Retinal pigment epithelial cell (primary cell): ENCODE data around the gene CDK12.
"Not testable (repeated sequence)": the region's sequence is repeated elsewhere in the genome, so short reads cannot be mapped to it uniquely, and the experiment has no call there.

Source experiments
- DNase-seq: peaks from one replicate; pipeline ENCODE4 v3.0.0-alpha.2; 2010; ENCODE audit warnings: low read depth
- H3K4me3 ChIP-seq: 2 replicates; pipeline ENCODE4 v1.5.1; 2011; ENCODE audit warnings: mild to moderate bottlenecking, low read length, control low read depth, moderate library complexity
- TF ChIP-seq, protein P1 (sequence below): conservative IDR thresholded peaks from 2 replicates; pipeline ENCODE4 v1.5.1; 2011; ENCODE audit warnings: low read depth, low read length, control low read depth, inconsistent platforms

CDK12 gene

GRCh38 chr17:39540611-39541010 lies 79.3 kb downstream of the CDK12 start:
- DNase-seq: no peak
- H3K4me3 ChIP-seq: no peak overlapping the region
- TF ChIP-seq, protein P1, sequence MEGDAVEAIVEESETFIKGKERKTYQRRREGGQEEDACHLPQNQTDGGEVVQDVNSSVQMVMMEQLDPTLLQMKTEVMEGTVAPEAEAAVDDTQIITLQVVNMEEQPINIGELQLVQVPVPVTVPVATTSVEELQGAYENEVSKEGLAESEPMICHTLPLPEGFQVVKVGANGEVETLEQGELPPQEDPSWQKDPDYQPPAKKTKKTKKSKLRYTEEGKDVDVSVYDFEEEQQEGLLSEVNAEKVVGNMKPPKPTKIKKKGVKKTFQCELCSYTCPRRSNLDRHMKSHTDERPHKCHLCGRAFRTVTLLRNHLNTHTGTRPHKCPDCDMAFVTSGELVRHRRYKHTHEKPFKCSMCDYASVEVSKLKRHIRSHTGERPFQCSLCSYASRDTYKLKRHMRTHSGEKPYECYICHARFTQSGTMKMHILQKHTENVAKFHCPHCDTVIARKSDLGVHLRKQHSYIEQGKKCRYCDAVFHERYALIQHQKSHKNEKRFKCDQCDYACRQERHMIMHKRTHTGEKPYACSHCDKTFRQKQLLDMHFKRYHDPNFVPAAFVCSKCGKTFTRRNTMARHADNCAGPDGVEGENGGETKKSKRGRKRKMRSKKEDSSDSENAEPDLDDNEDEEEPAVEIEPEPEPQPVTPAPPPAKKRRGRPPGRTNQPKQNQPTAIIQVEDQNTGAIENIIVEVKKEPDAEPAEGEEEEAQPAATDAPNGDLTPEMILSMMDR: no peak

GRCh38 chr17:39541652-39542051 lies 80.4 kb downstream of the CDK12 start:
- no peak overlapping the region for H3K4me3 ChIP-seq
- DNase-seq: no peak
- TF ChIP-seq, protein P1: no peak

DNA sequence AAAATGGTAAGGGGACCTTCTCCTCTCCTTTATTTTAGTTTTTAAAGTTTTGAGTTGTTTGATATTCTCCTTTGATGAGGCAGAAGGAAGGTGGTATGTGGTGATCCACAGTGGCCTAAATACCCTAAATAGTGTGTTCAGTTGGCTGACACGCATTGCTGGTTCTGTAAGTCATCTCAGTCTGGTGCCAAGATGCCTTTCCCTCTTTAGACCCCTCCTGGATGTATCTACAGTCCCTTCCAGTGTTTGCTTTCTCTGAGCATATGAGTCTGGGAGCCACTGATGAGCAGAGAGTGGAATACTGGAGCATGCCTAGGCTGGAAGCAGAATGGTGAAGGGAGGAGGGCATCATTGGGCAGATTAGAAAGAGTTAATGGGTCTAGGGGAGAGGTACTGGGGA lies 81.9 kb downstream of the CDK12 start:
- no peak for DNase-seq
- TF ChIP-seq, protein P1: no peak
- no peak overlapping the region for H3K4me3 ChIP-seq

- DNase-seq: no peak
- TF ChIP-seq, protein P1: no peak
Measured at GRCh38 chr17:39543664-39544063, 82.4 kb downstream of the CDK12 start.

DNA sequence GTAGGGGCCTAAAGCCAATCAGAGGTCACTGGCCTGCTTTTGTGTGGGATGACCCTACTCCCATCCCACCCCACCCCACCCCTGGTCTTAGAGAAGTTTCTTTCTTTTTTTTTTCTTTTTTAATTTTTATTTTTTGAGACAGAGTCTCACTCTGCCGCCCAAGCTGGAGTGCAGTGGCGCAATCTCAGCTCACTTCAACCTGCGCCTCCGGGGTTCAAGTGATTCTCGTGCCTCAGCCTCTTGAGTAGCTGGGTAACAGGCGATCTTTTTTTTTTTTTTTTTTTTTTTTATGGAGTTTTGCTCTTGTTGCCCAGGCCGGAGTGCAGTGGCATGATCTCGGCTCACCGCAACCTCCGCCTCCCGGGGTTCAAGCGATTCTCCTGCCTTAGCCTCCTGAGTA lies 83.1 kb downstream of the CDK12 start:
- not testable (repeated sequence) for H3K4me3 ChIP-seq, DNase-seq

More at GRCh38 chr17:39543664-39544063, 82.4 kb downstream of the CDK12 start:
- no peak overlapping the region for H3K4me3 ChIP-seq

GRCh38 chr17:39547713-39548478 lies 86.6 kb downstream of the CDK12 start:
- no peak for DNase-seq
- TF ChIP-seq, protein P1: peak; percentile 84
- H3K4me3 ChIP-seq: no peak overlapping the region

DNA sequence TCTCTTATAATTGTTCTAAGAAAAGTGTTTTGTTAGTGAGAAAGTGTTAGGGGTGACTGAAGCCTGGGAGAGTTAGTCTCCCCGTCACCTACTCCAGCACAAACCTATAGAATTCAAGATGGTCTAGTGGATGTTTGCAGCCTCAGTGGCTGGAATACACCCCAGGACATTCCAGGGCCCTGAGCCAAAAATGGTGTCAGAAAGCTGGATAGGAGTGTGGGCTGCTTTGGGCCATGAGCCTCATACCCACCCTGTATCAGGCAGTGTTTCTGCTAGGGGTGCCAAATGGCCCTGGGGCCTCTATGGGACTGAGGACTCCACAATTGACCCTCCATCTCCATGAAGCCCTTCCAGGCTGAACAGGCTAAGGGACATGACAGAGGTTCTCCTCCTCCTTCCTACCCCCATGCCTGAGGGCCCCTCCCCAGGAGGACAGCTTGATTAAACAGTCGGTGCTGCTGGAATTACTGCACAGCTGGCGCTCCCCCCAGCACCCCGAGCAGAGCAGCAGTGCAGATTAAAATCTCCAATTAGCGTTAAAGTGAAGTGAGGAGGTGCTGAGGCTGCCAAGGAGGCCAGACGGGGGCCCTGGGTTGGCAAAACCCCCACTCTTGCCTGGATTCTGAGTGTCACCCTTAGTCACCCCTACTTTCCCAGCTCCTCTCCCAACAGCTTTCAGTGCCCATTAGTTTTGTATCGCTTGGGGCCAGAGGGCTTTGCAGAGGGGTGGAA lies 87.4 kb downstream of the CDK12 start:
- DNase-seq: no peak
- TF ChIP-seq, protein P1: no peak
- H3K4me3 ChIP-seq: no peak overlapping the region
